GM19455 (cell line): ENCODE data around the gene BMP7.

Source experiments
- ATAC-seq: cut with Tn5 transposase; IDR thresholded peaks from one replicate; pipeline ENCODE4 v1.9.1; 2021; ENCODE audit not compliant: unreplicated experiment

The BMP7 gene

GRCh38 chr20:57266291-57267157, at the start of gene BMP7:
TSS of gene BMP7 (minus strand) at chr20:57266641. CDS start at chr20:57266122, 519 bp downstream.
- no peak for ATAC-seq

- no peak for ATAC-seq
These were observed 49.6 kb upstream of the BMP7 start for GRCh38 chr20:57315976-57316480.

GRCh38 chr20:57315083-57315975, 48.9 kb upstream of the BMP7 start:
- no peak for ATAC-seq

GRCh38 chr20:57313951-57314350, 47.5 kb upstream of the BMP7 start:
- no peak for ATAC-seq

GRCh38 chr20:57313230-57313629, 46.8 kb upstream of the BMP7 start:
- ATAC-seq, result no peak

- no peak for ATAC-seq
These were observed 45.7 kb upstream of the BMP7 start for GRCh38 chr20:57312138-57312537.

- ATAC-seq, result no peak
These were observed 44.5 kb upstream of the BMP7 start for GRCh38 chr20:57310821-57311514.

- no peak for ATAC-seq
These were observed 43.2 kb upstream of the BMP7 start for GRCh38 chr20:57309544-57310115.

- no peak for ATAC-seq
These were observed 42.2 kb upstream of the BMP7 start for GRCh38 chr20:57308451-57309271.

- ATAC-seq, result no peak
These were observed 40.3 kb upstream of the BMP7 start for GRCh38 chr20:57306747-57307146.

GRCh38 chr20:57301026-57301425, 34.6 kb upstream of the BMP7 start:
- ATAC-seq, result no peak

- no peak for ATAC-seq
These were observed 32.0 kb upstream of the BMP7 start for GRCh38 chr20:57298457-57298856.

- ATAC-seq, result no peak
These were observed 28.1 kb upstream of the BMP7 start for GRCh38 chr20:57294550-57294949.

GRCh38 chr20:57293995-57294394, 27.6 kb upstream of the BMP7 start:
- ATAC-seq, result no peak

GRCh38 chr20:57292611-57293010, 26.2 kb upstream of the BMP7 start:
- ATAC-seq, result no peak

GRCh38 chr20:57291694-57292093, 25.3 kb upstream of the BMP7 start:
- no peak for ATAC-seq

- no peak for ATAC-seq
These were observed 24.6 kb upstream of the BMP7 start for GRCh38 chr20:57291003-57291402.

GRCh38 chr20:57290178-57290484, 23.7 kb upstream of the BMP7 start:
- ATAC-seq, result no peak

GRCh38 chr20:57289391-57290177, 23.1 kb upstream of the BMP7 start:
- ATAC-seq, result no peak
